GM19452 (cell line): ENCODE results near the gene CEP128.

ENCODE experiments used
- ATAC-seq: cut with Tn5 transposase; IDR thresholded peaks from one replicate; pipeline ENCODE4 v1.9.1; 2021; ENCODE audit not compliant: unreplicated experiment

The CEP128 gene

DNA sequence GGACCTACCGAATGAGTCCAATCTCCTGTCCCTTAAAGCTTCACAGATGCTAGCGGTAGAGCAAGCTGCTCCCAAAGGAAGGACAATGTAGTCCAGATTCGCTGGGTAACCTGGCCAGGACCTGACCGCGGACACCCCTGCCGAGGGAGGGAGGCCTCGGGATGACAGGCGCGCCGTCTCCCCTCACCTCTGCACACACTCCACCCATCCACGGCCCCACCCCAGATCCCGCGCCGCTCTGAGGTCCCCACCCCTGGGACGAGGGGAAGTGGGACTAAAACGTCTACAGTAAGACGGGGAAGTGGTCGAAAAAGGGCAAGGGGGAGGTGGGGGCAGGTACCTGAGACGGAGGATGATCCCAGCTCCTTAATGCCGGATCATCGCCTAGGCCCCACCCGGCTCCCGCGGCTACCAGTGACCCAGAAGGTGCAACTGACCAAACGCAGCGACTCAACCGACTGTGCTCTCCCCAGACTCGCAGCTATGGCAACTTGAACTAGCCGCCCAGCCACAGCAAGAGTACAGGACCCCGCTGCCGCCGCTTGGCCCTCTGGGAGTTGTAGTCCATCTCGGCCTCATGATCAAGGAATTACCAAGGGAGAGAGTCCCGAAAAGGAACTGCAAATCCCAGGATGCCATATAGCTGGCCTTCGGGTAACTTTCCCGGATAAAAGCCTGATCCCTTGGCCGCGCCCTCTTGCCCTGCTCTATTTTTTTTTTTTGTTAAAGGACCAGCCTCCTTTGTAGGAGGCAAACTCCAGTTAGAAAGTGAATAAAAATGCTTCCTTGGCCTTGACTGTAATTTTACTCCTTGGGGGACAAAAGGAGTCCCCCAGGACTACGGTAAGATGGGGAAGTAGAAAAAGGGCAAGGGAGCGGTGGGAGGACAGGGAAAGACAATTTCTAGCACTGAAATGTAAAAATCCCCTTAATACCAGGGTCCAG, at the start of gene CEP128:
Gene CEP128, minus strand, starts transcription at position 498 of the 945 bp plus-strand sequence.
- ATAC-seq, result peak; percentile 95

DNA sequence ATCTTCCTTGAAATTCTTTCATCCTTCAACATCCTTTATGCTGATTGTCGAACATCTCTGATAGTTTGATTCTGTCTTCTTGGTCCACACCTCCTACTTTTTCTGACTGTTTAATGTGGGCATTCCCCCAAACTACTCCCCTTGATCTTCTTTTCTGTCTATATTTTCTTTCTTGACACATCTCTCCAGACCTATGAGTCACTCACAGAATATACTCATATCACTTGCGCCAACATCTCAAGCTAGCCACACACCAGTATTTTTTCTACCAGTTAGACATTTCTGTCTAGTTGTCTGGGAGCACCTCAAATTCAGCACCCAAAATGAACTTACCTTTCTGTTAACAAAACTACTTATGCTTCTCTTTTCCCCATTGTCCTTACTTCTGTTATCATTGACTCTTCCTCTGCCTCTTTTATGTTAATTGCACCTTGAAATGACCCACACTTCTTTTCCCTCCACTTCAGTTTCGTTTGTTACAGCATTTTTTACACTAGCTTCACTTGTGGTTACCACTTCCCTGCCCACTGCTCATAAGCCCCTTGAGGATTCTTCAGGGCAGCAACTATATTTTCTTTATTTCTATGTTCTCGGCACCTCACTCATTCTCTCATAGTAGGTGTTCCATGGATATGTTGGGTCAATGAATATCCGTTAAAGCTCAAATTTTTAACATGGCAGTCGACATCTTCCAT, 47.3 kb upstream of the CEP128 start:
- ATAC-seq, result peak; percentile 66

- no peak for ATAC-seq
These were observed 46.7 kb upstream of the CEP128 start for GRCh38 chr14:80988192-80988591.

GRCh38 chr14:80987235-80988032, 45.9 kb upstream of the CEP128 start:
- no peak for ATAC-seq

DNA sequence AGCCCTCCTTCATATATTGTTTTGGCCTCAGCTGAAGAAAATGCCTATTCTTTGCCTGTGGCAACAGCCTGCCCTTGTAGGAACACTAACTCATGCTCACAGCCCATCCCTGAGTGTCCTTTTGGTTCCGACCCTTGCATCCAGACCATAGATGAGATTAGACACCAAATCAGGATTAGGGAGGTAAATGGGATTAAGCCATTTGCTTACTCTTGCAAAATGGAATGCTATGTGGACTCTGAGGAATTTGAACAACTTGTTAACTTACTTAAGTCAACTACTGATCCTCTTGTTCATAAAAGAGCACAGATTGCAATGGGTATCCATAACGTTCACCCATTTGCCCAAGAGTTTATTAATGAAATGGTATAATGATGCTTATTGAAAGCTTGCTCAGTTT, 41.2 kb upstream of the CEP128 start:
- ATAC-seq, result no peak

GRCh38 chr14:80981673-80982072, 40.1 kb upstream of the CEP128 start:
- ATAC-seq, result no peak

DNA sequence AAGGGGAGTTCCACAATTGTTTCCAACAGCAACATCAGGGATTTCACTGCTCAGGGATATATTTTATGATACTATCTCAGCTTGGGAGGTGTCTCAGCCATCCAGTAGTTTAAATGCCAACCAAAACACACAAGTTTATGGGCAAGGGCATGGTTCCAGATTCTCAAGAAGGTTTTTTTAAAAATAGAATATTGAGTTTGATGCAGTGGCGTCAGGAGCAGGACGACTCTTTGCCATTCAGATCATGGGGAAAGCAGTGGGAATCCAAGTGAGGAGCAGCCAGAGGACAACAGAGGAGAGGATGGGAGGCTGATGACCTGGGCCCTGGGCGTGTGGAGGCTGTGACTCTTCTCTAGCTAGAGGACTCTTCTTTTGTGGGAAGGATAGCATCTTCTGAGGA, 39.6 kb upstream of the CEP128 start:
- ATAC-seq, result no peak

- no peak for ATAC-seq
These were observed 38.4 kb upstream of the CEP128 start for GRCh38 chr14:80979951-80980350.

- ATAC-seq, result no peak
These were observed 36.9 kb upstream of the CEP128 start for GRCh38 chr14:80978403-80978802.

GRCh38 chr14:80977221-80977620, 35.7 kb upstream of the CEP128 start:
- ATAC-seq, result peak; percentile 53

- ATAC-seq, result no peak
These were observed 33.1 kb upstream of the CEP128 start for GRCh38 chr14:80974679-80975078.

DNA sequence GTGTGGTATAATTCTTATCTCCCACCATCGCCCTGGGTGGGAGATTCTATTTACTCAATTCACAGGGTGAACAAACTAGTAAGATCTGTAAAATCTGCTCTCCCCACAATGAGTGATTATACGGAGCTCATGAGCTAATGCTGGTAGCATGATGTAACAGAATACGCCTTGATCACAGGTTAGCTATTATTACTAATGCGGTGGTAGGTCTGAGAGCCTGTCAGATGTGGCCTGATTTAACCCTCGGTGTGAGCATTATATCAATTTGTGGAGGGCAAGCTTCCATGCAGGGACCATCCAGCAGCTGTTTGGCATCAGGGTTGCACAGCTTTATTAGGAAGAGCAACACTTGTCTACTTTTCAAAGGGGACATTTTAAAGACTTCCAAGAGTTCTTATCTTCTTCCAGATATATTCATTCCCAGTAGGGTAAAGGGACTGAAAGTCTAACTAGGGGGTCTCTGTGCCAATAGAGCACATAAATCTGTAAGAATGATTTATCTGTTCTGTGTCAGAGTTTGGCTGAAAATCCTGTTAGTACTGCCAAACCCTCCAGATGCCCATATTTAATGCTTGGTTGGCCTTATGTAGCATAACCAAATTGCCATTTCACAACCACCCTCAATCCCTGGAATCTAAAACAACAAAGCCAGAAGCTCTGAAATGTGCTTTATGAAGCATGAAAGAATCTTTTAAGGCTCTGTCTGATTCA, 32.5 kb upstream of the CEP128 start:
- ATAC-seq, result no peak

- no peak for ATAC-seq
These were observed 23.5 kb upstream of the CEP128 start for GRCh38 chr14:80965037-80965436.

DNA sequence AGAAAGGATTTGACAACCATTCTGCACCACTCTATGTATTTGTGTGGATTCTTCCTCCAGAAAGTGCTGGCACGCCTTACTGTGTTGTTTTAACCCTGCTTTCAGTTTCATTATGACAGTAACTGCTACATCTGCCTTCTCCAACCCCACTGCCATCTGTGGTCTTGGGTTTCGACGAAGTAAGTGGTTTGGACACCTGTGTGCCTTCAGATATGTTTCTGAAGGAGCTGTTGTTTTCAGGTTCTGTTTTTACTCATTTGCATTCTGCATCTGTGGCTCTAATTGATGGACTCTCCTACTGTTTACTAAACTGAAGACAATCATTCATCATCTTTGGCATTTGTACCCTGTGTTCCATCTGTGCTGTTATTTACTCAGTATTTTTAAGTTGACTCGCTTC, 18.0 kb upstream of the CEP128 start:
- ATAC-seq, result peak; percentile 97

- no peak for ATAC-seq
These were observed 17.4 kb upstream of the CEP128 start for GRCh38 chr14:80958939-80959338.

DNA sequence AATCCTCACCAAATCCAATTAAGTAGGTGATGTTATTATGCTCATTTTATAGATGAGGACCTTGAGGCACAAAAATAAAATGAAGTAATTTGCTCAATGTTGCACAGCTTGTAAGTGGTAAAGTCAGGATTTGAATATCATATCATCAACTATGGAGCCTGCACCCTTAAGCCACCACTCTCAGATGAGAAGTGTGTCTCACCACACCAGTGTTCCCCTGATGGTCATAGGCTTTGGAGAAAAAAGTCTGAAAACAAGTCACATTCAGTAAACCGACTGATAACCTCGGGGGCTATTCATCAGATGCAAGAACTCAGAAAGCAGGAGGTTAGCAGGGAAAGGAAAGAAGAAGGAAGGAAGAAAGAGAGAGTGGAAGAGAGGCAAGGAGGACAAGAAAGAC, 16.7 kb upstream of the CEP128 start:
- no peak for ATAC-seq

- ATAC-seq, result no peak
These were observed 16.1 kb upstream of the CEP128 start for GRCh38 chr14:80957613-80958012.

- ATAC-seq, result no peak
These were observed 15.4 kb upstream of the CEP128 start for GRCh38 chr14:80956922-80957321.

- no peak for ATAC-seq
These were observed 14.6 kb upstream of the CEP128 start for GRCh38 chr14:80956102-80956501.

GRCh38 chr14:80955416-80955941, 13.9 kb upstream of the CEP128 start, which contains the start of gene TSHR:
TSS of gene TSHR (plus strand) at chr14:80955621. CDS start at chr14:80955681, 60 bp downstream.
- no peak for ATAC-seq
